ENCODE data around the gene TNPO1. TPM values are rescaled to one million over a fixed set of nuclear protein-coding genes. Genes with fewer than 3 reads are reported as not detected.

The TNPO1 gene
- total and polyA plus RNA-seq, 2 of the 13 experiments (the other 11 are each of a cell fraction or from before 2014, with no cell fraction given) = 26.7 to 123 TPM

DNA sequence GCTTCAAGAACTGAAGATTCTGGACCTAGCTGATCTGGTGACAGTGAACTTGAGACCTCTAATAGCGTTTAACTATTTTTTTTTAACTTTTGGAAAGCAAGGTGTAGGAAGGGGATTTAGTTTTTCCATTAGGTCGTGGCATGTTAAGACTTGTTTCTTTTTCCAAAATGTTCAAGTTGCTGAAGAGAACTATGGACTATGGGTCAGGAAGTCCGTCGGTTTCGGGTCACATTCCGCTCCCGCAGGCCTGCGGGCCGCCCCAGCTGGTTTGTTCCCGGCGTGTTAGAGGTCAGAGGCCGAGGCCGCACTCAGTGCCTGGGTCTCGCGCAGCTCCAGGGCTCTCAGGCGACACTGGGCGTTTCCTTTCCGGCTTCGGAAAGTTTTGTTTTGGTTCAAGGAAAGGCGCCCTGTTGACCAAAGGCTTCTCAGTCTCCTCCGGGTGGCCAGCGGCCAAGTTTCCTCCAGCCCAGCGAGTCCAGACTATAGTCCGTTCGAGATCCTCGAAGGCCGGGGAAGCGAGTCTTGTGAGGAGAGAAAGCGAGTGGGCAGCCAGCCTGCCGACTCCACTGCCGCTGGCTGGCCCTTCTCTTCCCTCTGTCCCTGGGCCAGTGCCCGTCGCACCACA is 138.8 kb downstream of the TNPO1 start (continued):
- TF ChIP-seq ZNF678 (CRISPR knock-in tag; IDR thresholded peaks at IDR 0.05) = no peak
- TF ChIP-seq KDM1A (CRISPR knock-in tag; IDR thresholded peaks at IDR 0.05) = 0 out of 2 replicates have a peak, but pooled peaks have one; percentile 50
- TF ChIP-seq ARID4A (CRISPR knock-in tag; IDR thresholded peaks at IDR 0.05; ENCODE audit: borderline replicate concordance) = peak; percentile 62; the same call in 1 of the 2 replicates
- TF ChIP-seq EP300 (IDR thresholded peaks at IDR 0.05; ENCODE audit: low read depth in 2 of 2, low read length in 2 of 2) = peak in 1 of 2 experiments; percentile 41; a peak in 2 of 4 replicates
- no peak for TF ChIP-seq EP300 (CRISPR knock-in tag; IDR thresholded peaks at IDR 0.05; ENCODE audit: borderline replicate concordance)
- TF ChIP-seq ZBTB25 (CRISPR knock-in tag; IDR thresholded peaks at IDR 0.05) = no peak
- no peak for TF ChIP-seq ZNF550 (CRISPR knock-in tag; IDR thresholded peaks at IDR 0.05; ENCODE audit: borderline replicate concordance)
- TF ChIP-seq GFI1 (CRISPR knock-in tag; IDR thresholded peaks at IDR 0.05; ENCODE audit: borderline replicate concordance) = peak; percentile 4; the same call in 1 of the 2 replicates
- TF ChIP-seq BCLAF1 (IDR thresholded peaks at IDR 0.05) = no peak
- TF ChIP-seq, protein P1, sequence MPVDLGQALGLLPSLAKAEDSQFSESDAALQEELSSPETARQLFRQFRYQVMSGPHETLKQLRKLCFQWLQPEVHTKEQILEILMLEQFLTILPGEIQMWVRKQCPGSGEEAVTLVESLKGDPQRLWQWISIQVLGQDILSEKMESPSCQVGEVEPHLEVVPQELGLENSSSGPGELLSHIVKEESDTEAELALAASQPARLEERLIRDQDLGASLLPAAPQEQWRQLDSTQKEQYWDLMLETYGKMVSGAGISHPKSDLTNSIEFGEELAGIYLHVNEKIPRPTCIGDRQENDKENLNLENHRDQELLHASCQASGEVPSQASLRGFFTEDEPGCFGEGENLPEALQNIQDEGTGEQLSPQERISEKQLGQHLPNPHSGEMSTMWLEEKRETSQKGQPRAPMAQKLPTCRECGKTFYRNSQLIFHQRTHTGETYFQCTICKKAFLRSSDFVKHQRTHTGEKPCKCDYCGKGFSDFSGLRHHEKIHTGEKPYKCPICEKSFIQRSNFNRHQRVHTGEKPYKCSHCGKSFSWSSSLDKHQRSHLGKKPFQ (CRISPR knock-in tag; IDR thresholded peaks at IDR 0.05; ENCODE audit: insufficient replicate concordance) = no peak
- TF ChIP-seq EHMT2 (IDR thresholded peaks at IDR 0.05; ENCODE audit: borderline replicate concordance, low read depth, low read length) = no peak
- TF ChIP-seq MTF2 (CRISPR knock-in tag; IDR thresholded peaks at IDR 0.05; ENCODE audit: borderline replicate concordance) = no peak
- no peak for TF ChIP-seq FLYWCH1 (CRISPR knock-in tag; IDR thresholded peaks at IDR 0.05)
